Suprapubic skin (tissue), 4 donors: Measurements from ENCODE around the gene HOXC4.

Source experiments
- CTCF ChIP-seq, 2 donors: fragments of 200-600 bp in 1 of 2; fragments of 450-650 bp in 1 of 2; sonication (generic) in 1 of 2; IDR thresholded peaks; one replicate each; pipeline ENCODE4 v1.5.1; 2016 to 2019; ENCODE audit warnings: antibody characterized with exemption in 2 of 2, mild to moderate bottlenecking in 1 of 2, moderate library complexity in 1 of 2
- EP300 ChIP-seq: sonication (generic); formaldehyde crosslinking; IDR thresholded peaks from one replicate; pipeline ENCODE4 v1.6.1; 2017; ENCODE audit warnings: antibody characterized with exemption
- POLR2A ChIP-seq, 2 donors: fragments of 450-650 bp; IDR thresholded peaks; one replicate each; pipeline ENCODE4 v1.6.1; 2017; ENCODE audit warnings: antibody characterized with exemption in 2 of 2, mild to moderate bottlenecking in 2 of 2, moderate library complexity in 2 of 2
- POLR2AphosphoS5 ChIP-seq, 3 donors: sonication (generic); formaldehyde crosslinking; IDR thresholded peaks; one replicate each; pipeline ENCODE4 v1.6.1; 2017; ENCODE audit warnings: antibody characterized with exemption in 3 of 3

- TF ChIP-seq CTCF (IDR thresholded peaks at IDR 0.05) (no peak), EP300 (no peak), POLR2A (IDR thresholded peaks at IDR 0.05) (no peak), POLR2AphosphoS5 (IDR thresholded peaks at IDR 0.05) (no peak)
Measured at GRCh38 chr12:54071942-54072341, 18.3 kb downstream of the HOXC4 start.
